Testis (tissue), 2 donors: ENCODE results near the gene SF1.

Experiments used
- CTCF ChIP-seq, 3 experiments: fragments of 450-650 bp in 2 of 3; fragments of 200-600 bp in 1 of 3; sonication (generic) in 1 of 3; IDR thresholded peaks; one replicate each; pipeline ENCODE4 v1.5.1; 2016 to 2019; ENCODE audit warnings: antibody characterized with exemption in 3 of 3, mild to moderate bottlenecking in 2 of 3, moderate library complexity in 1 of 3
- POLR2A ChIP-seq: fragments of 450-650 bp; IDR thresholded peaks from one replicate; pipeline ENCODE4 v1.6.1; 2017; ENCODE audit warnings: antibody characterized with exemption, mild to moderate bottlenecking, moderate library complexity

- TF ChIP-seq POLR2A = no peak
- TF ChIP-seq CTCF (IDR thresholded peaks at IDR 0.05) = no peak
These were observed 58.2 kb downstream of the SF1 start for GRCh38 chr11:64720167-64720566.
